ENCODE data around the gene PCLAF.

GRCh38 chr15:64349375-64349774 is 31.9 kb downstream of the PCLAF start:
- no peak for TF ChIP-seq EP300 (IDR thresholded peaks at IDR 0.05; ENCODE audit: borderline replicate concordance)
- TF ChIP-seq ZBTB7A (IDR thresholded peaks at IDR 0.05; ENCODE audit: low read depth): no peak
- no peak for TF ChIP-seq TAF1 (IDR thresholded peaks at IDR 0.05; ENCODE audit: low read depth)
- no peak for TF ChIP-seq TEAD4 (IDR thresholded peaks at IDR 0.05)
- no peak for TF ChIP-seq RAD21 (IDR thresholded peaks at IDR 0.05; ENCODE audit: low read depth)
- TF ChIP-seq CREB1 (IDR thresholded peaks at IDR 0.05; ENCODE audit: low read depth): no peak
- TF ChIP-seq TCF12 (IDR thresholded peaks at IDR 0.05; ENCODE audit: low read depth): no peak
- no peak for TF ChIP-seq MAX (IDR thresholded peaks at IDR 0.05)

Measured in Ishikawa (cell line).